DND-41 (cell line): ENCODE data around the gene CUBN.

Experiments used
- CTCF ChIP-seq: IDR thresholded peaks from 2 replicates; pipeline ENCODE4 v1.5.1; 2012; ENCODE audit warnings: borderline replicate concordance, low read length, moderate library complexity, mild to moderate bottlenecking; ENCODE audit not compliant: poor library complexity, severe bottlenecking; ENCODE audit errors: extremely low read depth
- EZH2 ChIP-seq: IDR thresholded peaks from 3 replicates; pipeline ENCODE4 v1.6.1; 2012; ENCODE audit warnings: borderline replicate concordance, low read depth, mild to moderate bottlenecking, moderate library complexity, low read length, inconsistent platforms; ENCODE audit not compliant: severe bottlenecking

GRCh38 chr10:17035446-17035845 is 94.2 kb downstream of the CUBN start:
- TF ChIP-seq CTCF (no peak), EZH2 (no peak)
